HEK293T (cell line): ENCODE data around the gene HIRA.
"Not testable (repeated sequence)": the region's sequence is repeated elsewhere in the genome, so short reads cannot be mapped to it uniquely, and the experiment has no call there.

ENCODE experiments used
- CTCF ChIA-PET: fragments of 350-600 bp; formaldehyde crosslinking; extraction: SDS; loops from one replicate; lab custom pipeline; 2021; ENCODE audit warnings: antibody characterized with exemption, inconsistent platforms; lab: Yijun Ruan, JAX
- POLR2A ChIA-PET: fragments of 350-600 bp; formaldehyde crosslinking; extraction: SDS; loops from one replicate; lab custom pipeline; 2020; ENCODE audit warnings: antibody characterized with exemption, inconsistent platforms; lab: Yijun Ruan, JAX
- DNase-seq: peaks from one replicate; pipeline ENCODE4 v3.0.0; 2012; ENCODE audit warnings: mixed read lengths; ENCODE audit errors: extremely low spot score
- ARNT ChIP-seq: fragments of 450-650 bp; IDR thresholded peaks from 2 replicates; pipeline ENCODE4 v1.6.1; 2017; ENCODE audit warnings: mild to moderate bottlenecking
- BHLHE40 ChIP-seq: fragments of 450-650 bp; IDR thresholded peaks from 2 replicates; pipeline ENCODE4 v1.6.1; 2016; ENCODE audit warnings: mild to moderate bottlenecking, moderate library complexity, borderline replicate concordance
- CTBP1 ChIP-seq: fragments of 450-650 bp; IDR thresholded peaks from 2 replicates; pipeline ENCODE4 v1.6.1; 2016; ENCODE audit warnings: borderline replicate concordance
- ELF4 ChIP-seq: fragments of 450-650 bp; IDR thresholded peaks from 2 replicates; pipeline ENCODE4 v1.6.1; 2017; ENCODE audit warnings: antibody characterized with exemption
- FOXA1 ChIP-seq: fragments of 450-650 bp; IDR thresholded peaks from 2 replicates; pipeline ENCODE4 v1.6.1; 2016; ENCODE audit warnings: mild to moderate bottlenecking
- FOXK2 ChIP-seq: fragments of 450-650 bp; IDR thresholded peaks from 2 replicates; pipeline ENCODE4 v1.6.1; 2016; ENCODE audit warnings: mild to moderate bottlenecking
- FOXM1 ChIP-seq: fragments of 450-650 bp; IDR thresholded peaks from 2 replicates; pipeline ENCODE4 v1.6.1; 2017; ENCODE audit warnings: mild to moderate bottlenecking, borderline replicate concordance
- HDGF ChIP-seq: fragments of 450-650 bp; IDR thresholded peaks from 2 replicates; pipeline ENCODE4 v1.6.1; 2017; ENCODE audit warnings: antibody characterized with exemption, borderline replicate concordance
- L3MBTL2 ChIP-seq: fragments of 450-650 bp; conservative IDR thresholded peaks from 2 replicates; pipeline ENCODE4 v1.6.1; 2016; ENCODE audit warnings: mild to moderate bottlenecking
- LEF1 ChIP-seq: fragments of 450-650 bp; IDR thresholded peaks from 2 replicates; pipeline ENCODE4 v1.6.1; 2017; ENCODE audit warnings: mild to moderate bottlenecking, borderline replicate concordance
- NFRKB ChIP-seq: fragments of 450-650 bp; IDR thresholded peaks from 2 replicates; pipeline ENCODE4 v1.6.1; 2016; ENCODE audit warnings: mild to moderate bottlenecking, moderate library complexity
- PKNOX1 ChIP-seq: fragments of 450-650 bp; IDR thresholded peaks from 2 replicates; pipeline ENCODE4 v1.6.1; 2016
- SP1 ChIP-seq: fragments of 450-650 bp; IDR thresholded peaks from 2 replicates; pipeline ENCODE4 v1.6.1; 2017
- SUZ12 ChIP-seq: fragments of 450-650 bp; IDR thresholded peaks from 2 replicates; pipeline ENCODE4 v1.6.1; 2016; ENCODE audit warnings: mild to moderate bottlenecking
- TARDBP ChIP-seq: fragments of 450-650 bp; IDR thresholded peaks from 2 replicates; pipeline ENCODE4 v1.6.1; 2016
- ZNF384 ChIP-seq: fragments of 450-650 bp; IDR thresholded peaks from 2 replicates; pipeline ENCODE4 v1.6.1; 2016

The HIRA gene

GRCh38 chr22:19319281-19319680 lies 112.3 kb downstream of the HIRA start:
- TF ChIP-seq FOXM1, result no peak
- TF ChIP-seq L3MBTL2, result no peak
- no peak for TF ChIP-seq CTBP1
- TF ChIP-seq HDGF, result no peak
- no peak for TF ChIP-seq ZNF384
- no peak for TF ChIP-seq FOXK2
- TF ChIP-seq BHLHE40, result no peak
- no peak for TF ChIP-seq FOXA1
- no peak for TF ChIP-seq SUZ12
- TF ChIP-seq ELF4, result no peak
- TF ChIP-seq TARDBP, result no peak
- no peak for TF ChIP-seq LEF1
- no peak for TF ChIP-seq PKNOX1
- no peak for TF ChIP-seq ARNT
- CTCF ChIA-PET, result no interaction called here
- DNase-seq, result no peak
- POLR2A ChIA-PET, result no interaction called here

GRCh38 chr22:19317865-19318264 lies 113.7 kb downstream of the HIRA start:
- TF ChIP-seq L3MBTL2 (no peak), FOXK2 (no peak), LEF1 (no peak), CTBP1 (no peak), NFRKB (no peak), BHLHE40 (no peak), HDGF (no peak), PKNOX1 (no peak), ELF4 (no peak), TARDBP (no peak), ZNF384 (no peak), FOXM1 (no peak), ARNT (no peak), FOXA1 (no peak), SUZ12 (no peak), SP1 (no peak)
- CTCF ChIA-PET, result no interaction called here
- DNase-seq, result no peak
- POLR2A ChIA-PET, result no interaction called here

GRCh38 chr22:19307872-19308271 lies 123.7 kb downstream of the HIRA start:
- no peak for TF ChIP-seq ARNT
- TF ChIP-seq NFRKB, result no peak
- TF ChIP-seq FOXM1, result no peak
- TF ChIP-seq BHLHE40, result no peak
- no peak for TF ChIP-seq L3MBTL2
- no peak for TF ChIP-seq SP1
- no peak for TF ChIP-seq ELF4
- TF ChIP-seq LEF1, result no peak
- TF ChIP-seq SUZ12, result no peak
- TF ChIP-seq FOXA1, result no peak
- ChIA-PET CTCF (no interaction called here), POLR2A (no interaction called here)
- DNase-seq, result no peak

- CTCF ChIA-PET, DNase-seq, POLR2A ChIA-PET: not testable (repeated sequence)
Measured at GRCh38 chr22:19306535-19306934, 125.0 kb downstream of the HIRA start.

- no peak for DNase-seq
- TF ChIP-seq FOXA1 (no peak), PKNOX1 (peak; percentile 18; the same call in 1 of the 2 replicates), ZNF384 (no peak), HDGF (no peak)
- POLR2A ChIA-PET, result no interaction called here
- CTCF ChIA-PET, result no interaction called here
Measured at GRCh38 chr22:19304547-19304946, 127.0 kb downstream of the HIRA start.

- no peak for TF ChIP-seq SUZ12
- TF ChIP-seq FOXK2, result no peak
- TF ChIP-seq BHLHE40, result no peak
- no peak for TF ChIP-seq FOXM1
- TF ChIP-seq SP1, result no peak
- TF ChIP-seq TARDBP, result no peak
- TF ChIP-seq ZNF384, result no peak
- TF ChIP-seq ARNT, result no peak
- no peak for TF ChIP-seq HDGF
- TF ChIP-seq PKNOX1, result no peak
- TF ChIP-seq L3MBTL2, result no peak
- TF ChIP-seq FOXA1, result no peak
- TF ChIP-seq CTBP1, result no peak
- ChIA-PET CTCF (no interaction called here), POLR2A (no interaction called here)
- no peak for DNase-seq
Measured at GRCh38 chr22:19303785-19304184, 127.7 kb downstream of the HIRA start.
